Activated naive CD4-positive, alpha-beta T cell treated with anti-CD3 and anti-CD28 coated beads, Interleukin-2, amount 50 U/mL, for 72 hours (primary cell): ENCODE data around the gene TSPOAP1. TPM values are rescaled to one million over a fixed set of nuclear protein-coding genes. Genes with fewer than 3 reads are reported as not detected.

Source experiments
- ATAC-seq, 2 donors: fragments of 150-1000 bp; cut with Tn5 transposase; 2 replicates each; pipeline ENCODE4 v1.10.0; 2021; ENCODE audit warnings: mild to moderate bottlenecking in 2 of 2, moderate library complexity in 2 of 2
- DNase-seq, 2 donors: peaks; one replicate each; pipeline ENCODE4 v3.0.0; 2021 to 2022; ENCODE audit warnings: low spot score in 2 of 2
- H3K27ac Mint-ChIP-seq, 2 donors: one replicate each; pipeline ENCODE4 v1.8.0; 2022; ENCODE audit warnings: mild to moderate bottlenecking in 2 of 2, mixed read lengths in 2 of 2
- H3K36me3 Mint-ChIP-seq, 2 donors: one replicate each; pipeline ENCODE4 v1.8.0; 2022; ENCODE audit warnings: mixed read lengths in 2 of 2
- H3K9me3 Mint-ChIP-seq, 2 donors: one replicate each; pipeline ENCODE4 v1.8.0; 2022; ENCODE audit warnings: mixed read lengths in 2 of 2
- total RNA-seq, 2 donors: library from RNA; stranded (reverse); gene quantifications; one replicate each; pipeline ENCODE4 v1.2.3, GENCODE V29; 2022

The TSPOAP1 gene
- total RNA-seq, 2 donors from 2014 or later: 19.2 to 123 TPM

GRCh38 chr17:58365185-58365979 is 36.8 kb upstream of the TSPOAP1 start:
- Mint-ChIP-seq H3K36me3 (no peaks in the 10 kb centered on the region), H3K9me3 (no peaks in the 10 kb centered on the region)

DNA sequence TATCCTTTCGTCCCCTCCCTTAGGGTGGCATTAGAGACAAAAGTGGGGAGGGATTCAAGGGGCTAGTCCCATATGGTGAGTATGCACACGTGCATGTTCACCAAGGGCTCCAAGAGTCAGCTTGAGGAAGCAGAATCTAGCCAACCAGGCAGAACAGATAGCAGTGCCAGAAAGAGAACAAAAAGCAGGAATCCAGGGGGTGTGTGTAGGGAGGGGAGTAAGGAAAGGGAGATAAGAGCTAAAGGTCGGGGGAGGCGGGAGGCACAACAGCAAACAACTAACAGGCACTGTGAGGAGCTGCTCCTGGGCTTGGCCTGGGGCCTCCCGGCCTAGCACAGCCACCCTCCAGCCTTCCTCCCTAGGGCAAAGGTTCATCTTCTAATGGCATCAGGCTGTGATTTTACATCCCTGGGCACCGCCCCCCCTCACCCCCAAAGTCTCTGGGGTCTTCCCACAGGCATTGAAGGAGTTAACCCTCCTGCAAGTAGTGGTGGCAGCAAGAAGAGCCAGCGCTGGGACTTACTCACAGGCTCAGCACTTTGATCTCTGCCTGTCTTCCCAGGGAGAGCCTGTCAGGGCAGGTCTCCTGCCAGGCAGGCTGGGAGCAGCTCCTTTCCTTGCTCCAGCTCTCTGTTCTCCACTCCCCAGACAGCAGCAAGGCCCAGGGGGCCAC is 35.8 kb upstream of the TSPOAP1 start:
- no peaks in the 10 kb centered on the region for H3K36me3 Mint-ChIP-seq
- DNase-seq (no peak), ATAC-seq (no peak)
- H3K27ac Mint-ChIP-seq: peak overlapping the region; percentile 9 to 11
- no peaks in the 10 kb centered on the region for H3K9me3 Mint-ChIP-seq

More at GRCh38 chr17:58365185-58365979, 36.8 kb upstream of the TSPOAP1 start:
- no peak for DNase-seq
- H3K27ac Mint-ChIP-seq: no peak overlapping the region
- ATAC-seq: no peak

GRCh38 chr17:58363457-58364185 is 35.0 kb upstream of the TSPOAP1 start:
- H3K9me3 Mint-ChIP-seq: no peaks in the 10 kb centered on the region
- DNase-seq (no peak), ATAC-seq (no peak)
- peak overlapping the region; percentile 9 to 63 for H3K27ac Mint-ChIP-seq
- H3K36me3 Mint-ChIP-seq: no peaks in the 10 kb centered on the region

DNA sequence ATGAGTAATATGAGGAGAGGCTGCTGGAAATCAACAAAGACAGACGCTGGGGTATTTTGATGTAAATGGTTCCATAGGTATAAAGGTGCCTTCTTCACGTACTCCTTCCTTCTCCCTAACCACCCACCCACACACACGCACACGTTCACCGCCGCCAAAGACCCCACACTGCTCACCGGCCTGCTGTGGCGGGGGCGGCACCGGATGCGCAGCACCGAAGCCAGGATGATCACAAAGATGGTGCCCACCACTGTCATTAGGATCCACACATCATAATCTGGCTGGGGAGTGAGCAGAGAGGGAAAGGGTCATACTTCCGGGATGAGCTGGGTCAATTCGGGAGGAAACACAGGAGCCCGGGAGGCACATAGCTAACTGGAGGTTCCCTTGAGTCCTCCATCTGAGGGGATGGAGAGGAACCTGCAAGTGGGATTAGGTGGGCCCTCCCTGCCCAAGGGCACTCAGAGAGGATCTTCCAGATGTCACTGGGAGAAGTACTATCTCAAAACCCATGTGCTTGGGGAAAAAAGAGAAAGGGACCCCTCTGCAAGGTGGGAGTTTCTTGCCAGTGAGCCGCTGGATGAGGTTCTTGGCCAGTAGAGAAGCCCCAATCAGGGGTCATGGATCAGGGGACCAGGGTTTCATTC is 33.9 kb upstream of the TSPOAP1 start:
- Mint-ChIP-seq H3K27ac (no peak overlapping the region), H3K9me3 (no peaks in the 10 kb centered on the region), H3K36me3 (no peaks in the 10 kb centered on the region)
- no peak for ATAC-seq
- DNase-seq: no peak

DNA sequence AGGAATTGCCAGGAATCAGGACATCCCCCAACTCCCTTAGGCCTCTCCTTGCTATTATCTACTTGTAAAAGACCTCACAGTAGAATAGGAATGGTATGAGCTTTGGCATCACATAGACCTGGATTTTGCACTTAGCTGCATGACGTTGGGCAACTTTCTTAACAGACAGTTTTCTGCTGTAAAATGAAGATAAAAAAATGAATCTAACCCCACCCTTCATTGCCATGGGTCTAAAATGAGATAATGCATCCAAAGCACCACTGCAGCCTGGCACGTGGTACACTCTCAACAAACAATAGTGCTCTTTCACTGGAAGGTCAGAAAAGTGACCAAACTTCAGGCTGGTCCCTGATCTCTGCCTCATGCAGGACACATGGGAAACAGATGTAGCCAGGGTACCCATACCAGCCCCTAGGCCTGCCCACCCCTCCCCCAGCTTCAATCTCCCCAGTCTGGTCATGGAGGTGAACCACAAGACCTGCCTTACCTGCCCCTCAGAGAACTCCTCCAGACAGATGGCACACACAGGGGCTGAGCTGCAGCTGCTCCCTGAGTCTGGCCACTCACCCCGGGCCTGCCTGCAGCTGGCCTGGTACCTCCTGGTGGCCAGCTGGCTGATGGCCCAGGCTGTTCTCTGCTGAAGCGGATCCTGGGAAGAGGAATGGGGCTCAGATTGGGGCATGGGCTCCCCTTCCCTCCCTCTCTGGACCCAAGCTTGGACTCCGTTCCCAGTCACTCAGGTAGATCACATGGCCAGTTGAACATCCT is 31.9 kb upstream of the TSPOAP1 start:
- H3K36me3 Mint-ChIP-seq: no peaks in the 10 kb centered on the region
- no peak for DNase-seq
- H3K27ac Mint-ChIP-seq: no peak overlapping the region
- H3K9me3 Mint-ChIP-seq: no peaks in the 10 kb centered on the region
- ATAC-seq: no peak

GRCh38 chr17:58358408-58359172 is 30.0 kb upstream of the TSPOAP1 start:
- DNase-seq (no peak), ATAC-seq (no peak)
- Mint-ChIP-seq H3K9me3 (no peaks in the 10 kb centered on the region), H3K36me3 (no peaks in the 10 kb centered on the region), H3K27ac (no peak overlapping the region)

- DNase-seq (no peak), ATAC-seq (no peak)
- H3K9me3 Mint-ChIP-seq: no peaks in the 10 kb centered on the region
- H3K27ac Mint-ChIP-seq: peak overlapping the region; percentile 29 to 58
- H3K36me3 Mint-ChIP-seq: peaks cover 4 to 8% of the 10 kb centered on the region in 2 donors
These were observed 29.0 kb upstream of the TSPOAP1 start for GRCh38 chr17:58357312-58358297.

DNA sequence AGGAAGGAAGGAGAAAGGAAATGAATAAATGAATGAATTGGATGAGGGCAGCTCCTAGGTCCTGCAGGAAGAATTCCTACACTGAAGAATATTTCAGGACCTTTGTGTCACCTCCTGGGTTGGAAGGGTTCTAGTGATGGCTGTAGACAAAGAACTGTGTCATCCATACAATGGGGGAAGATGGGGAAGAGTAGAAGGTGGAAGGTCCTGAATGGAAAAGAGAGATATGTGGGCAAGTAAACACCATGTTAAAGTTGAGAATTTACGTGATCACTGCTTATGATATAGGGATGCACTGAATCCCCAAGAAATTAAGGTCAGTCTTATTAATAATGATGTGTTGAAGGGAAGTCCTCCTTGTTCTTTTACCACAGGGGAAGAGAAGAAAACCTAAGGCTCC is 27.6 kb upstream of the TSPOAP1 start:
- ATAC-seq (no peak), DNase-seq (no peak)
- Mint-ChIP-seq H3K36me3 (peaks cover 14 to 16% of the 10 kb centered on the region in 2 donors), H3K9me3 (no peaks in the 10 kb centered on the region), H3K27ac (peak overlapping the region in 1 of 2 donors; percentile 3)

- ATAC-seq: no peak
- no peak for DNase-seq
- Mint-ChIP-seq H3K27ac (peak overlapping the region in 1 of 2 donors; percentile 93), H3K36me3 (peaks cover 19 to 23% of the 10 kb centered on the region in 2 donors), H3K9me3 (no peaks in the 10 kb centered on the region)
These were observed 26.1 kb upstream of the TSPOAP1 start for GRCh38 chr17:58354541-58355216.

- ATAC-seq: peak in 1 of 2 donors; percentile 7
- H3K27ac Mint-ChIP-seq: peak overlapping the region; percentile 93 to 98
These were observed 24.8 kb upstream of the TSPOAP1 start for GRCh38 chr17:58353389-58353825.

DNA sequence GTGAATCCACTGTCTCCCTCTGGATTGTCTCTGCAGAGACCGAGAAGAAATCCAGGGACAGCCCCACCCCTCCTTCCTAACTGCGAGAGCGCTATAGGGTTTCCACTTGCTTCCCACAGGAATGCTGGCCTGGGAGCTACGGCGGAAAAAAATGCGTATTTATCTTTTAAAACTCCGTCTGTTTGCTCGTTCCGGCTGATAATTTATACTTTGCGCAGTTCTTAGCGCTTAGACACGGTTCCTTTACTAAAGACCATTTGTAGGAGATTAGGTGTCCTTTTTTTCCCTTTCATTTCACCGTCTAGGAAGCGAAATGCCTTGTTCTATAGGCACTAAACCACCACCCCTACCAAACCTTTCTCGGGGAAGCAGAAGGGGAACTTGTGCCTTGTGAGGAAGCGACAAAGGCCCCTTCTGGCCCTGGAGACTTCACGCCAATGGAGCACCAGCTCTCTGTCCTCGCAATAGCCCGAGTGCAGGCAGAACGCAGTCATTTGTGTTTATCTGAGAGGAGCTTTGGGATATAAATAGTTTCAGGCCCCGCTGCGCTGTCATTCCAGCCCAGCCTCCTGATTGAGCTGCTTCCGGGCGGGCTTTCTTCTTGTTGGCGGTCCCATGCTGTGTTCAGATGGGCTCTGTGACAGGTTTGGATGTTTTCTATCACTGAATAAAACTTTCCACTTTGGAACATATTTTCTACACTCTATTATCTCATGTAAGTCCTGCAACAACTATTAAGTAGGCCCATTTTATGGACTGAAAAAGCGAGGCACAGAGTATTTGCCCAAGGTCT is 24.2 kb upstream of the TSPOAP1 start:
- H3K27ac Mint-ChIP-seq: peak overlapping the region; percentile 93 to 98
- peak; percentile 31 to 65 for DNase-seq
- ATAC-seq: peak in 1 of 2 donors; percentile 19
- H3K9me3 Mint-ChIP-seq: no peaks in the 10 kb centered on the region
- H3K36me3 Mint-ChIP-seq: peaks cover 34 to 42% of the 10 kb centered on the region in 2 donors

More at GRCh38 chr17:58353389-58353825, 24.8 kb upstream of the TSPOAP1 start:
- DNase-seq: no peak
- no peaks in the 10 kb centered on the region for H3K9me3 Mint-ChIP-seq
- peaks cover 32 to 35% of the 10 kb centered on the region in 2 donors for H3K36me3 Mint-ChIP-seq

DNA sequence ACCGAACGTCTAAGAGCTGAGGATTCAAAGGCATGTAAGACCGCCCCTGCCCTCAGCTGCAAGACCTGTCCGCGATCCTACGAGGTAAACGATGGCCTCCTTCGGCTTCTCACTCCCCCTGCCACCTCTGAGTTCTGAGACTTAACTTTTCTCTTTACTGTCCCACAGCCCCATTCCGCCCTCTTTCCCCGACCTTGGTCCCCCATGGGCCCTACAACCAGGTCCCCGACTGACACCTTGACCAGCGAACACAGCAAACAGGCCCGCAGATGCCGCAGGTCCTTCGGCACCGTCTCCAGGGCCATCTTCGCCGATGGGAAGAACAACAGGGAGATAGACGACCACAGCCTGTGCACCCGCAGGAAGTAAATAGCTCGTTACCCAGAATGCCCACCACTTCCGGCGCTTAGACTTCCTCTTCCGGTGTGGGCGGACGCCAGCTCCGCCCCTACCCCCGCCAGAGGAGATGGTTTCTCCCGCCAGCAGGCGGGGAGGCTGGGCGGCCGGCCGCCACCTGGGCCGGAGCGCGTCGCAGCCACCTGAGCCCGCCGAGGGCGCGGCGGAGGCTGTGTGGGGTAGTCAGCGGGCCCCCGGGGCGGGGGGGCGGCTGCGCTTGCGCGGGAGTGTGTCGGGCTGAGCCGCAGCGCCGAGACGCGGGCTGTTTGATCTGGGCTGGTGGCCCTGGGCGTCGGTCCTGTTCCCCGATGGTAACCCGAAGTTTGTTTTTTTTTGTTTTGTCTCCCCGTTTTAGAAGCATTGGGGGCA is 23.4 kb upstream of the TSPOAP1 start, which contains the start of gene SUPT4H1:
Gene SUPT4H1, minus strand, starts transcription at position 371 of the 765 bp plus-strand sequence. Its CDS starts 66 bp downstream, at position 305.
- peak within 1 kb of the TSS; percentile 93 to 99 for H3K27ac Mint-ChIP-seq
- DNase-seq (peak; percentile 85 to 95), ATAC-seq (peak; percentile 91 to 93)
- H3K9me3 Mint-ChIP-seq: no peaks in the 10 kb centered on the region
- peaks cover 41 to 49% of the 10 kb centered on the region in 2 donors for H3K36me3 Mint-ChIP-seq
